A549 (cell line): Measurements from ENCODE around the gene ZIC1.

ENCODE experiments used
- ESRRA ChIP-seq: fragments of 150-350 bp; IDR thresholded peaks from 2 replicates; pipeline ENCODE4 v1.6.1; 2014; ENCODE audit warnings: mild to moderate bottlenecking, low read length, borderline replicate concordance
- KDM5A ChIP-seq: fragments of 200-600 bp; sonication (generic); IDR thresholded peaks from 2 replicates; pipeline ENCODE4 v1.6.1; 2016; ENCODE audit warnings: antibody characterized with exemption, mild to moderate bottlenecking
- POLR2A ChIP-seq: IDR thresholded peaks from 2 replicates; pipeline ENCODE4 v1.6.1; 2012; ENCODE audit warnings: mild to moderate bottlenecking, low read length
- TF ChIP-seq, protein P1 (sequence below): fragments of >200 bp; sonication (Bioruptor Twin); formaldehyde crosslinking; IDR thresholded peaks from 3 replicates; pipeline ENCODE4 v1.5.1; 2016
- TF ChIP-seq, protein P2 (sequence below): IDR thresholded peaks from 2 replicates; pipeline ENCODE4 v1.6.1; 2012

DNA sequence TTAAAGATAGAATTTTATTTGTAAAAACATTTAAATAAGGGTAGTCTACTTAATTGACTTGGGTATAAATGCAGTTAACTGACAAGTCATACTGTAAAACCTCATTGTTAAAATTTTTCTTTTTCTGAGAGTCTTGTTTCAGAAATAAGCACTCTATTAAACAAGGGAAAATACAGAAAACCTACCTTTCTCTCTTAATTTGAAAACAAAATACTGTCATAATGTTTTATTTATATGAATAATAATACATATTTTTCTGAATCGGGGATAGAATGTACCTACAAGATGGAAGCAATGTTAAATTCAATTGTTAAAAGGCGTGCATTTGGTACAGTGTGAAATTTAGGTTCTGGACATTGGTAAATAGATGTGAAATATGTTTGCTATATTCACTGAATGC is 17.8 kb downstream of the ZIC1 start:
- TF ChIP-seq ESRRA (no peak), POLR2A (no peak), KDM5A (no peak)
- TF ChIP-seq, protein P1, sequence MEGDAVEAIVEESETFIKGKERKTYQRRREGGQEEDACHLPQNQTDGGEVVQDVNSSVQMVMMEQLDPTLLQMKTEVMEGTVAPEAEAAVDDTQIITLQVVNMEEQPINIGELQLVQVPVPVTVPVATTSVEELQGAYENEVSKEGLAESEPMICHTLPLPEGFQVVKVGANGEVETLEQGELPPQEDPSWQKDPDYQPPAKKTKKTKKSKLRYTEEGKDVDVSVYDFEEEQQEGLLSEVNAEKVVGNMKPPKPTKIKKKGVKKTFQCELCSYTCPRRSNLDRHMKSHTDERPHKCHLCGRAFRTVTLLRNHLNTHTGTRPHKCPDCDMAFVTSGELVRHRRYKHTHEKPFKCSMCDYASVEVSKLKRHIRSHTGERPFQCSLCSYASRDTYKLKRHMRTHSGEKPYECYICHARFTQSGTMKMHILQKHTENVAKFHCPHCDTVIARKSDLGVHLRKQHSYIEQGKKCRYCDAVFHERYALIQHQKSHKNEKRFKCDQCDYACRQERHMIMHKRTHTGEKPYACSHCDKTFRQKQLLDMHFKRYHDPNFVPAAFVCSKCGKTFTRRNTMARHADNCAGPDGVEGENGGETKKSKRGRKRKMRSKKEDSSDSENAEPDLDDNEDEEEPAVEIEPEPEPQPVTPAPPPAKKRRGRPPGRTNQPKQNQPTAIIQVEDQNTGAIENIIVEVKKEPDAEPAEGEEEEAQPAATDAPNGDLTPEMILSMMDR, result no peak
- TF ChIP-seq, protein P2, sequence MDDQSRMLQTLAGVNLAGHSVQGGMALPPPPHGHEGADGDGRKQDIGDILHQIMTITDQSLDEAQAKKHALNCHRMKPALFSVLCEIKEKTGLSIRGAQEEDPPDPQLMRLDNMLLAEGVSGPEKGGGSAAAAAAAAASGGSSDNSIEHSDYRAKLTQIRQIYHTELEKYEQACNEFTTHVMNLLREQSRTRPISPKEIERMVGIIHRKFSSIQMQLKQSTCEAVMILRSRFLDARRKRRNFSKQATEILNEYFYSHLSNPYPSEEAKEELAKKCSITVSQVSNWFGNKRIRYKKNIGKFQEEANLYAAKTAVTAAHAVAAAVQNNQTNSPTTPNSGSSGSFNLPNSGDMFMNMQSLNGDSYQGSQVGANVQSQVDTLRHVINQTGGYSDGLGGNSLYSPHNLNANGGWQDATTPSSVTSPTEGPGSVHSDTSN, result no peak
